A549 (cell line): ENCODE results near the gene CYP4V2.

ENCODE experiments used
- CTCF ChIP-seq: fragments of >200 bp; sonication (Bioruptor Twin); formaldehyde crosslinking; IDR thresholded peaks from 3 replicates; pipeline ENCODE4 v1.5.1; 2016
- NPAS2 ChIP-seq: fragments of 250-450 bp; sonication (Bioruptor Pico); IDR thresholded peaks from 2 replicates; pipeline ENCODE4 v1.8.0; 2022; ENCODE audit warnings: mild to moderate bottlenecking, moderate library complexity, borderline replicate concordance
- POLR2A ChIP-seq: IDR thresholded peaks from 2 replicates; pipeline ENCODE4 v1.6.1; 2012; ENCODE audit warnings: mild to moderate bottlenecking, low read length
- REST ChIP-seq: fragments of 200-600 bp; sonication (generic); IDR thresholded peaks from 2 replicates; pipeline ENCODE4 v1.6.1; 2016; ENCODE audit warnings: antibody characterized with exemption, mild to moderate bottlenecking, moderate library complexity

- TF ChIP-seq REST (no peak), CTCF (no peak), POLR2A (no peak), NPAS2 (CRISPR knock-in tag) (no peak)
Measured at GRCh38 chr4:186225848-186226247, 34.5 kb downstream of the CYP4V2 start.
